GM18520 (cell line): Measurements from ENCODE around the gene ABLIM2.

ENCODE experiments used
- ATAC-seq: cut with Tn5 transposase; IDR thresholded peaks from one replicate; pipeline ENCODE4 v1.9.1; 2021; ENCODE audit not compliant: unreplicated experiment

Gene ABLIM2

GRCh38 chr4:8105306-8106100 is 53.1 kb downstream of the ABLIM2 start:
- ATAC-seq: no peak

GRCh38 chr4:8104491-8105305 is 53.9 kb downstream of the ABLIM2 start:
- ATAC-seq: no peak

- no peak for ATAC-seq
These were observed 54.9 kb downstream of the ABLIM2 start for GRCh38 chr4:8103421-8104390.

- no peak for ATAC-seq
These were observed 55.8 kb downstream of the ABLIM2 start for GRCh38 chr4:8102831-8103230.

- no peak for ATAC-seq
These were observed 56.6 kb downstream of the ABLIM2 start for GRCh38 chr4:8102076-8102355.

GRCh38 chr4:8101213-8102075 is 57.2 kb downstream of the ABLIM2 start:
- no peak for ATAC-seq

GRCh38 chr4:8099981-8100464 is 58.6 kb downstream of the ABLIM2 start:
- no peak for ATAC-seq

GRCh38 chr4:8098506-8098905 is 60.1 kb downstream of the ABLIM2 start:
- ATAC-seq: no peak

- ATAC-seq: no peak
These were observed 60.8 kb downstream of the ABLIM2 start for GRCh38 chr4:8097721-8098345.

- ATAC-seq: no peak
These were observed 61.5 kb downstream of the ABLIM2 start for GRCh38 chr4:8097141-8097541.

- ATAC-seq: no peak
These were observed 61.9 kb downstream of the ABLIM2 start for GRCh38 chr4:8096690-8097061.

GRCh38 chr4:8095956-8096689 is 62.5 kb downstream of the ABLIM2 start:
- no peak for ATAC-seq

GRCh38 chr4:8093587-8094274 is 64.9 kb downstream of the ABLIM2 start:
- no peak for ATAC-seq

- ATAC-seq: no peak
These were observed 66.3 kb downstream of the ABLIM2 start for GRCh38 chr4:8092282-8092681.

GRCh38 chr4:8090744-8091301 is 67.8 kb downstream of the ABLIM2 start:
- no peak for ATAC-seq

- no peak for ATAC-seq
These were observed 68.3 kb downstream of the ABLIM2 start for GRCh38 chr4:8090312-8090711.

- ATAC-seq: no peak
These were observed 68.8 kb downstream of the ABLIM2 start for GRCh38 chr4:8089862-8090261.

- ATAC-seq: no peak
These were observed 69.6 kb downstream of the ABLIM2 start for GRCh38 chr4:8088966-8089491.
